UCSD-AML1 (cell line): ENCODE data around the gene KCNJ6.

Experiments used
- DNase-seq: peaks from one replicate; lab custom pipeline; 2025; ENCODE audit not compliant: unreplicated experiment; lab: John Stamatoyannopoulos, UW

Gene KCNJ6

GRCh38 chr21:37575580-37575979 is 340.7 kb downstream of the KCNJ6 start:
- no peak for DNase-seq

GRCh38 chr21:37574751-37575150 is 341.5 kb downstream of the KCNJ6 start:
- DNase-seq: no peak

- no peak for DNase-seq
Measured at GRCh38 chr21:37574316-37574715, 341.9 kb downstream of the KCNJ6 start.

- no peak for DNase-seq
Measured at GRCh38 chr21:37571442-37571841, 344.8 kb downstream of the KCNJ6 start.

- DNase-seq: no peak
Measured at GRCh38 chr21:37568916-37569315, 347.3 kb downstream of the KCNJ6 start.

GRCh38 chr21:37568415-37568814 is 347.8 kb downstream of the KCNJ6 start:
- DNase-seq: no peak

GRCh38 chr21:37566790-37567615 is 349.3 kb downstream of the KCNJ6 start:
- no peak for DNase-seq

- DNase-seq: no peak
Measured at GRCh38 chr21:37565530-37566223, 350.6 kb downstream of the KCNJ6 start.

GRCh38 chr21:37564924-37565529 is 351.2 kb downstream of the KCNJ6 start:
- DNase-seq: no peak

- DNase-seq: peak; percentile 83
Measured at GRCh38 chr21:37564341-37564923, 351.8 kb downstream of the KCNJ6 start.

GRCh38 chr21:37563641-37564340 is 352.5 kb downstream of the KCNJ6 start:
- DNase-seq: peak; percentile 95

- no peak for DNase-seq
Measured at GRCh38 chr21:37562920-37563640, 353.2 kb downstream of the KCNJ6 start.

GRCh38 chr21:37561941-37562919 is 354.0 kb downstream of the KCNJ6 start:
- no peak for DNase-seq

- no peak for DNase-seq
Measured at GRCh38 chr21:37561506-37561905, 354.8 kb downstream of the KCNJ6 start.

GRCh38 chr21:37560385-37560784 is 355.9 kb downstream of the KCNJ6 start:
- no peak for DNase-seq

GRCh38 chr21:37558676-37559211 is 357.5 kb downstream of the KCNJ6 start:
- DNase-seq: no peak
